ENCODE results near the gene TYW5. TPM values are rescaled to one million over a fixed set of nuclear protein-coding genes. Genes with fewer than 3 reads are reported as not detected.

Gene TYW5
- total and polyA plus RNA-seq, 12 donors: 1.9 to 3.5 (median 2.6) TPM

GRCh38 chr2:199966976-199967375, 11.7 kb upstream of the TYW5 start:
- Histone ChIP-seq H3K27me3 (no peaks in the 10 kb centered on the region), H3K27ac (no peak overlapping the region), H3K4me3 (no peak overlapping the region), H3K36me3 (peaks cover 0 to 75% (median 26%) of the 10 kb centered on the region in 9 donors), H3K4me1 (no peaks in the 10 kb centered on the region), H3K9me3 (no peaks in the 10 kb centered on the region)
- DNase-seq (no peak), ATAC-seq (no peak)
- TF ChIP-seq, protein P1, sequence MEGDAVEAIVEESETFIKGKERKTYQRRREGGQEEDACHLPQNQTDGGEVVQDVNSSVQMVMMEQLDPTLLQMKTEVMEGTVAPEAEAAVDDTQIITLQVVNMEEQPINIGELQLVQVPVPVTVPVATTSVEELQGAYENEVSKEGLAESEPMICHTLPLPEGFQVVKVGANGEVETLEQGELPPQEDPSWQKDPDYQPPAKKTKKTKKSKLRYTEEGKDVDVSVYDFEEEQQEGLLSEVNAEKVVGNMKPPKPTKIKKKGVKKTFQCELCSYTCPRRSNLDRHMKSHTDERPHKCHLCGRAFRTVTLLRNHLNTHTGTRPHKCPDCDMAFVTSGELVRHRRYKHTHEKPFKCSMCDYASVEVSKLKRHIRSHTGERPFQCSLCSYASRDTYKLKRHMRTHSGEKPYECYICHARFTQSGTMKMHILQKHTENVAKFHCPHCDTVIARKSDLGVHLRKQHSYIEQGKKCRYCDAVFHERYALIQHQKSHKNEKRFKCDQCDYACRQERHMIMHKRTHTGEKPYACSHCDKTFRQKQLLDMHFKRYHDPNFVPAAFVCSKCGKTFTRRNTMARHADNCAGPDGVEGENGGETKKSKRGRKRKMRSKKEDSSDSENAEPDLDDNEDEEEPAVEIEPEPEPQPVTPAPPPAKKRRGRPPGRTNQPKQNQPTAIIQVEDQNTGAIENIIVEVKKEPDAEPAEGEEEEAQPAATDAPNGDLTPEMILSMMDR (IDR thresholded peaks at IDR 0.05): no peak
- intact Hi-C loops (cut with DNase I): no loop called here
- 83 to 89% methylated on average over 1 of the region's 1 CpG for WGBS, 2 donors

DNA sequence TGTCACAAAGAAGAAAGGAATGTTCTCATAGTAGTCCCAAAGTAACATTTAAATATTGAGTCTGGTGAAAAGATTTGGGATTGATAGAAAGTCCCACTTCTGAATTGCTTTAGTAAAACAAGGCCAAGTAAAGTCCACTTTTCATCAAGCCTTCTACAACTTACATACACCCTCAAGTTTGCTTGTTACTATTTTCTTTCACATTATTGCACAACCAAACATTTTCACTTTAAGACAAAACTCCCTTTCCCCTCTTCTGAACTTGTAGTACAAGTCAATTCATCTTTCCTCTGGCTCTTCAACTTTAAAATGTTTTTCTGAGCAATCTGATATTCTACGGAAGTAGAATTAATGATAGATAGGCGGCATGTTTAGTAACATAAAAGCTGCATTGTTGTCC, 11.1 kb upstream of the TYW5 start:
- TF ChIP-seq, protein P1 (IDR thresholded peaks at IDR 0.05): no peak
- Histone ChIP-seq H3K4me3 (no peak overlapping the region), H3K9me3 (no peaks in the 10 kb centered on the region), H3K4me1 (no peaks in the 10 kb centered on the region), H3K27me3 (no peaks in the 10 kb centered on the region), H3K27ac (no peak overlapping the region), H3K36me3 (peaks cover 0 to 81% (median 29%) of the 10 kb centered on the region in 9 donors)
- DNase-seq: no peak
- ATAC-seq: no peak
- WGBS, 2 donors: 65 to 74% methylated on average over 2 of the region's 2 CpGs
- intact Hi-C loops (cut with DNase I): no loop called here

- no peak overlapping the region for H3K4me3 ChIP-seq
- H3K27ac ChIP-seq: no peak overlapping the region
- H3K9me3 ChIP-seq: no peaks in the 10 kb centered on the region
- DNase-seq (no peak), ATAC-seq (no peak)
- peaks cover 0 to 90% (median 46%) of the 10 kb centered on the region in 9 donors for H3K36me3 ChIP-seq
- intact Hi-C loops (cut with DNase I): no loop called here
- TF ChIP-seq, protein P1 (IDR thresholded peaks at IDR 0.05): no peak
- no peaks in the 10 kb centered on the region for H3K27me3 ChIP-seq
- peaks cover 0 to 14% (median 10%) of the 10 kb centered on the region in 9 donors for H3K4me1 ChIP-seq
- WGBS, 2 donors: 90 to 98% methylated on average over 2 of the region's 2 CpGs
Measured at GRCh38 chr2:199962203-199962602, 6.9 kb upstream of the TYW5 start.

GRCh38 chr2:199958014-199958413, 2.7 kb upstream of the TYW5 start:
- DNase-seq: no peak
- TF ChIP-seq, protein P1 (IDR thresholded peaks at IDR 0.05): no peak
- H3K4me3 ChIP-seq: no peak overlapping the region
- no peak for ATAC-seq
- intact Hi-C loops (cut with DNase I): no loop called here
- no peaks in the 10 kb centered on the region for H3K9me3 ChIP-seq
- 88 to 89% methylated on average over 4 of the region's 4 CpGs for WGBS, 2 donors
- no peaks in the 10 kb centered on the region for H3K27me3 ChIP-seq
- peaks cover 9 to 44% (median 34%) of the 10 kb centered on the region in 9 donors for H3K4me1 ChIP-seq
- H3K36me3 ChIP-seq: peaks cover 0 to 49% (median 27%) of the 10 kb centered on the region in 9 donors
- no peak overlapping the region for H3K27ac ChIP-seq
